Hematopoietic multipotent progenitor cell treated with erythropoietin and hydrocortisone succinate and interleukin-3 and kit ligand, for 6 days (in vitro differentiated cells): Measurements from ENCODE around the gene NLRP14.

Experiments
- DNase-seq: peaks from one replicate; pipeline ENCODE4 v3.0.0-alpha.2; 2015

NLRP14 gene, protein sequence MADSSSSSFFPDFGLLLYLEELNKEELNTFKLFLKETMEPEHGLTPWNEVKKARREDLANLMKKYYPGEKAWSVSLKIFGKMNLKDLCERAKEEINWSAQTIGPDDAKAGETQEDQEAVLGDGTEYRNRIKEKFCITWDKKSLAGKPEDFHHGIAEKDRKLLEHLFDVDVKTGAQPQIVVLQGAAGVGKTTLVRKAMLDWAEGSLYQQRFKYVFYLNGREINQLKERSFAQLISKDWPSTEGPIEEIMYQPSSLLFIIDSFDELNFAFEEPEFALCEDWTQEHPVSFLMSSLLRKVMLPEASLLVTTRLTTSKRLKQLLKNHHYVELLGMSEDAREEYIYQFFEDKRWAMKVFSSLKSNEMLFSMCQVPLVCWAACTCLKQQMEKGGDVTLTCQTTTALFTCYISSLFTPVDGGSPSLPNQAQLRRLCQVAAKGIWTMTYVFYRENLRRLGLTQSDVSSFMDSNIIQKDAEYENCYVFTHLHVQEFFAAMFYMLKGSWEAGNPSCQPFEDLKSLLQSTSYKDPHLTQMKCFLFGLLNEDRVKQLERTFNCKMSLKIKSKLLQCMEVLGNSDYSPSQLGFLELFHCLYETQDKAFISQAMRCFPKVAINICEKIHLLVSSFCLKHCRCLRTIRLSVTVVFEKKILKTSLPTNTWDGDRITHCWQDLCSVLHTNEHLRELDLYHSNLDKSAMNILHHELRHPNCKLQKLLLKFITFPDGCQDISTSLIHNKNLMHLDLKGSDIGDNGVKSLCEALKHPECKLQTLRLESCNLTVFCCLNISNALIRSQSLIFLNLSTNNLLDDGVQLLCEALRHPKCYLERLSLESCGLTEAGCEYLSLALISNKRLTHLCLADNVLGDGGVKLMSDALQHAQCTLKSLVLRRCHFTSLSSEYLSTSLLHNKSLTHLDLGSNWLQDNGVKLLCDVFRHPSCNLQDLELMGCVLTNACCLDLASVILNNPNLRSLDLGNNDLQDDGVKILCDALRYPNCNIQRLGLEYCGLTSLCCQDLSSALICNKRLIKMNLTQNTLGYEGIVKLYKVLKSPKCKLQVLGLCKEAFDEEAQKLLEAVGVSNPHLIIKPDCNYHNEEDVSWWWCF

DNA sequence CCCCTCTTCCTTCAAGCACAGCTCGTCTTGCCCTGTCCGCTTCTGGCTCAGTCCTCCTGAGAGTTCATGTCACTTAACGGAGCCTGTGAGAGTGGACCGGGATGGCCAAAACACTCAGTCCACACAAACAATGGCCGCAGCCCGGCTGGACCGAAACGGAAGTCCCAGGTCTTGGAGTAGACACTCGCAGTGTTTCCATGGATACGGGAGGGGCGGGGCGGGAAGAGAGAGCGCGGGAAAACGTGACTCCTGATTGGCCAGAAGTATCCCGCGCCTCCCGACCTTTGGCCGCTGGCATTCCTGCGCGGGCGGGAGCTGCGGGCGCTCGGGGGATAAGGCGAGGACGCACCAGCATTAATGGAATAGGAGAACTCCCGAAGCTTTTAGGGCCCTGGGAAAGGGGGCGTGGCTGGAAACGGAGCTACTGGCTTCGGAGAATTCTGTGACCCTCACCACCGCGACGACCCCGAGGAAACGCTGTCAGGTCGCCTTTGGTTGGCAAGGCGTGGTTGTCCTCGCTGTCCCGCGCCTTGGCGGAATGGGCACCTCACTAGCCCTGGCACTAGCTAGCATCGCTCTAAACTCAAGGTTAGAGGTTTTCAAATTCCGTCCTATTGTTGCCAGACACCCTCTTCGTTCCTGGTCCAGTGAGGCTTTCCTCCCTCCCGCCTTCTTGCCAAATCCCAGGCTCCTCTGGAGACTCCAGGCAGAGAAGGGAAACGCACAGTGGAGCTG, at the start of gene NLRP14, which contains the start of gene ZNF214:
Gene NLRP14, plus strand, starts transcription at position 297 of the 735 bp plus-strand sequence. CDS start 18,108 bp downstream, outside the sequence.
Gene ZNF214, minus strand, starts transcription at position 164 of the 735 bp plus-strand sequence. CDS start 17,511 bp downstream, outside the sequence.
- peak; percentile 83 for DNase-seq

DNA sequence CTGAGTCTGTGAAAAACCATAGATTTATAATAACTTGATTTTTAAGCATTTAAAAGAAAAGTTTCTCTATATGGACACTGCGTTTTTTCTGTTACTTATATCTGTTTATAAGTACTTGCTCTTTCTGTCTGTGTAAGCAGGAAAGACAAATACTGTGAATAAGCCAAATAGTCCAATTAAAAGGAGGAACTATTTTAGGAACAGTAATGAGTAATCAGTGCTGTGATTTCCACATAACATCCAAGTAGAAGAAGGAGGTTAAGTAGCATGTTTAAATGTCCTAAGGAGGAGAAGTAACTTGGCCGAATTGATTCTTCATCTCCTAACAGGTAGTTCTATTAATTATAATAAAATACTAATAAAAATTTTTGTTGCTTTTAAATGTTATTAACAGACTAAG, 40.9 kb upstream of the NLRP14 start:
- no peak for DNase-seq

DNA sequence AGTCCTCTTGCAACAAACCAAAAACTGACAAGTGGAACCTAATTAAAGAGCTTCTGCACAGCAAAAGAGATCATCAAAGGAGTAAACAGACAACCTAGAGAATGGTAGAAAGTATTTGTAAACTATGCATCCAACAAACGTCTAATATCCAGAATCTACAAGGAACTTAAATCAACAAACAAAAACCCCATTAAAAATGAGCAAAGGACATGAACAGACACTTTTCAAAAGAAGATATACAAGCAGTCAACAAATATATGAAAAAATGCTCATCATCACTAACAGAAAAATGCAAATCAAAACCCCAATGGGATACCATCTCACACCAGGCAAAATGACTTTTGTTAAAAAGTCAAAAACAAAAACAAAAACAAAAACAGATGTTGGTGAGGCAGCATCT, 33.8 kb upstream of the NLRP14 start:
- DNase-seq = no peak

DNA sequence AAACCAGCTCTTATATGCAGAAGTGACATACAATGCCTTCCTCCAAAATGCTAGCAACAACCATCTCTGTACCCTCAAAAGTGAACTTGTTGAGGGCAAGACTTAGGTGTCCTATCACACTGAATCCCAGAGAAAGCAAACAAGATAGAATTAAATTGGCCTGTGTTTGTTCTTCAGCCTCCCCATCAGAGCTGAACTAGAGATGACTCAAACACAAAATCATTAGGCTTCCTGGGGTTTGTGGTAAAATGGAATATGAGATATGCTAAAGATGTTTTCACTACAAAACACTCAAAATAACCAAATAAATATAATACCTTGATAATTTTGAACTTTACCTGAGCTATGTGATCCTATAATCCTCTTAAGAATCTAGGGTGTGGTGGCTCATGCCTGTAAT, 31.8 kb upstream of the NLRP14 start:
- no peak for DNase-seq

DNA sequence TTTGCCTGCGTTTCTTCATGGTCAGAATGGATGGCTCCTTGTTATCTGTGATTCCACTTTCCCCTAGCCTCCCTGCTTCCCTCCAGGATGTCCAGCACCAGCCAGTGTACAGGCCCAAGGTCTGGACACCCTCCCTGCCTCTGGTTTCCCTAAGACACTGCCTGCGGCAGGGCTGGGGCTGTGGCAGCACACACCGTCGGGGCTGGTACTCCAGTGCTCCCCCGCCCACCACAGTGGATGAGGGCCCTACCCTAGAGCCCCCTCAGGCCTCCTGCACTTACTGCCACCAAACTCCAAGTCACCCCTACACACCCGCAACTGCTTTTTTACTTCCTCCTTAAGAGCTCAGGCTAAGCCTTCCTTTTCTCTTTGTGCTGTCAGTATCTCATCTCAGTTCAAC, 29.1 kb upstream of the NLRP14 start:
- DNase-seq = no peak

DNA sequence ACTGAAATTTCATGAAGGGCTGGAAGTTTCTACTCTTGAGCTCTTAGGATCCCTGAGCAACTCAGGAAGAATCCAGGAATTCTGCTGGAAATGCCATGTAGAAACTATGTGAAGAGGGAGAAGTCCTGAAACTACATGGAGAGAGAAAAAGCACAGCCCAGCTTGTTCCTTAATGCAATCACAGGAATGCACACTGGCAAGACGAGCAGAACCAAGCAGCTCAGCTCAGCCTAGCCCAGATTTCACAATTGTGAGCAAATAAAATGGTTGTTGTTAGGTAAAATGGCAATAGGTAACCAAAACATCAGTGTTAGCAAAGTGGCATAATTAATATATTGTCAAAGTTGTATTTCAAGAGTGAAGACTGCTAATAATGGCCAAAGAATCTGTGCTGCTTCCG, 28.3 kb upstream of the NLRP14 start:
- DNase-seq = no peak

DNA sequence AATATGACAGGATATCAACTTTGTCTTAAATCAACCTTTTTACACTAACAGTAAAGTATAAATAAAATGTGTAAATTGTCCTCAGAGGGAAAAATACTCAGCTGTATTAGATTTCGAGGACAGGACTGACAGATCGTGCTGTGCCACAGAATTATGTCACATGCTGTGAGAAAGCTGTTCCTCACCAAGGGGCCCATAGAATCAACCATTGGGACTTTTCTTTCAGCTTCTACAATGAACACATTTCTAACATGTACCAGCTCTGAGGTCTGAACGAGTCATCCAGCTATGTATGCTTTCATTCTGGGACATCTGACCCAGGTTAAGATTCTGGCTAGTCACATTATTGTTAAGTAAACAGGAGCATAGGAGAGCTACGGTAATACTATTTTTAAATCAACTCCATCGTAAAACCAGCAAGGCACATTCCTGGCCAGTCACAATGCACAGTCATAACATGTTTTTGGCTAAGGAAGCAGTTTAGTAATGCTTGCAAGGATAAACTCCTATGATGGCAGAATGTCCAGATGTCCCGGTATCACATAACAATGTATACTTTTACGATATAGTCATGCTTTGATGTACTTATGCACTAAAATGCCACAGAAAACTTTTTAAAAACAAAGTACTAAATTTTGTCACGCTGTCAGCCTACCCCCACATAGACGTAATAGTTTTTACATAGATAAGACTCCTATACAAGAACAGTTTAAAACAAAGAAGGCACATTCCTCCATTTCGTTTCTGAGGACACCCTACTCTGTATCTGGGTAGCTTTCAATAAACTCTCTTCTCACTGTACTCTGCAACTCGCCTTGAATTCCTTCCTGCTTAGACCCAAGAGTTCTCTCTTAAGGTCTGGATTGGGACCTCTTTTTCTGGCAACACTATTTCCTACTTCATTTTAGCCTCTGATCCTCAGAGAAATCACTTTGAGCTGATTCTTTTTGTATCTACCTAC, 27.5 kb upstream of the NLRP14 start:
- no peak for DNase-seq

DNA sequence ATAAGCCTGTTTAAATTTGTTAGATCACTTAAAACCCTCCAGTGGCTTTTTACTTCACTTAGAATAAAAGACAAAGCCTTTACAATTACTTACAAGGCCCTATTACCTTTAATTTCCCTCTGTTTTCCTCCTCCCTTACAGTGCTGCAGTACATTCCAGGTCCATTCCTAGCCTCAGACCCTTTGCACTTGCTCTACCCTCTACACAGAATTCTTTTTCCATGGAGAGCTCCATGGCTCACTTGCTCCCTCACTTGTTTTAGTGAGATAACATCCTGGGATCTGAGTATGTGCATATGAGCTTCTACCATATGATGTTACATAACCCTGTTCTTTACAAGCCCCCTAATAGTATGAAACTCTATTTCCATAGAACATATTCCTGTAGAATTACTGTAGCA, 24.6 kb upstream of the NLRP14 start:
- DNase-seq = no peak

DNA sequence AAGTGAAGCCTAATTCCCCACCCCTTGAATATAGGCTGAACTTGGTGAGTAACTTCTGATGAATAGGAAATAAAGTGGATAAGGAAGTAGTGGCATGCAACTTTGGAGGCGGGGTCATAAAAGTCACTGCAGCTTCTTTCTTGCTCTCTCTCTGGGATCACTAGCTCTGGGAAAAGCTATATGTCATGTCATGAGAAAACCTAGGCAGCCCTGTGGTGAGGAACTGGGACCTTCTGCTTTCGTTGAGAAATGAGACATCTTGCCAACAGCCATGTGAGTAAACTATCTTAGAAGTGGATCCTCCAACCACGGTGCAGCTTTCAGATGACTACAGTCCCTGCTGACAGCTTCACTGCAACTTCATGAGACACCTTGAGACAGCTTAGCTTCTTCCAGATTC, 15.8 kb upstream of the NLRP14 start:
- DNase-seq = peak; percentile 7

DNA sequence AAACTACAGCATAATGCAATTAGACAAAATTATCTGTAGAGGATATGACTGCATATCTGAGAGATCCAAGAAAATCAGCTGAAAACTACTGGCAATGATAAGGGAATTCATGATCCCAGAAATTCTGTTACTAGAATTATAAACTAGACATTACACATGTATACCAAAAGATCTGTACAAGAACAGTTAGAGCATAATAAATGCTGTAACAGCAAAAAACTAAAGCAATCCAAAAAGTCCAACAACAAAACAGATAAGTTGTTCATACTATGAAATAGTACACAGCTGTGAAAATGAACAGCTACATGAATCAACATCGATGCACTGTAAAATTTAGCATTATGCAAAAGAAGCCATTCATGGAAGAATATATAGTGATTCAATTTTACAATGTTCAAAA, 6.2 kb upstream of the NLRP14 start:
- DNase-seq = no peak

DNA sequence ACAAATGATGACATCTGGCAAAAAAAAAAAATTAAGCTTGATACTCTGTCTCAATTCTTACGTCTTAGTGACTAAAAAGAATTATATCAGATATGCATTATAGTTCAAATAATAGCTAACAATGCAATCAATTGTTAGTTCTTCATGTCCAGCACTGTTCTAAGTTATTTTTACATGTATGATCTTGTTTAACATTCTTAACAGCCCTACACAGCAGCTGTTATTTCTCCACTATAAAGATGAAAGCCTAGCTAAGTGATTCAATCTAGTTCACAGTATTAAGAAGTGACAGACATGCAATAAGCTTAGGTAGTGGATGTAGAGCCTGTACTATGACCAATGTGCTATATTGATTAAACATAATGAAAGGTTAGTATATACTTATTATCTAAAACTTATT, 4.3 kb upstream of the NLRP14 start:
- no peak for DNase-seq

DNA sequence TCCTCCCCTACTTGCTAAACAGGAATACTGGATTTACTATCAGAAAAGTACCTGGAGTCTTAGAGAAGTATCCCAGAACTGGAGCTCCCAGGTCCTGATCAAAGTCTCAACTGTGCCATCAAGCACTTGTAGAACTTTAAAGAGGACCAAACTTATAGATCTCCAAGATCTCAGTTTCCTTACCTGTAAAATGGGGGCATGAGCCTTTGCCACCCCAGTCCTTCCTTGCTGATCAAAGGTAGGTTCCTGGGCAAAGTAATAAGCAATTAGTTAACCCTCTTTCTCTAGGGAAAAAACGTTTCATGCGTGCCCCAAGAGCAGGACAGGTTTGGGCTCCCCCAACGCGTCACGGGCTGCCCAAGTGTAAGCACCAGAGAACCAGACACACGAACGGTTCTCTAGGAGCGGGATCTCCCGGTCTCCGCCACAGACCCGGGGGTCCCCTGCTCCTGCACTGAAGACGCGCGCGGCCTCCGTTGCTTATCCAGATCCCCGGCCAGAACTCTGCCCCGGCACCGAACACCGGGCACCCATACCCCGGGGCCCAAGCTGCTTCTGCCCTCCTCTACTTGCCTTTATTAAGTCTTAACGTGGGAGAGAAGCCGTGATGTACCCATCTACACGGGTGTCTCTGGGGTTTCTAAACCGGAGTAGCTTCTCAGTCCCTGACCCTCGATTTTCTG, 638 bp upstream of the NLRP14 start:
- DNase-seq = peak; percentile 22

DNA sequence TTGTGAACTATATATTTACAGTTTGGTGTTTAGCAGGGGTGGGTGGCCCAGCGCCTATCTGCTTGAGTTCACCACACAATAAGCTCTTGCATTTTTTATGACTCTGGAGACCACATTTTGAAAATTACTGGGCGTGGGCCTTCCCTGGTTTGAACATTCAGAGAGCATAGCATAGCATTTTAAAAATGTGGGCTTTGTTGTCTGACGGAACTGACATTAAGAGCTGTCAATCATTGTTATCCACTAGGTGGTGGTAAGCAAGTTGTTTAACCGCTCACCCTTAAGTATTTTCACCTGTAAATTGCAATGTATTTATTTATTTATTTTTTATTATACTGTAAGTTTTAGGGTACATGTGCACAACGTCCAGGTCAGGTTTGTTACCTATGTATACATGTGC, 1.0 kb downstream of the NLRP14 start:
- no peak for DNase-seq

DNA sequence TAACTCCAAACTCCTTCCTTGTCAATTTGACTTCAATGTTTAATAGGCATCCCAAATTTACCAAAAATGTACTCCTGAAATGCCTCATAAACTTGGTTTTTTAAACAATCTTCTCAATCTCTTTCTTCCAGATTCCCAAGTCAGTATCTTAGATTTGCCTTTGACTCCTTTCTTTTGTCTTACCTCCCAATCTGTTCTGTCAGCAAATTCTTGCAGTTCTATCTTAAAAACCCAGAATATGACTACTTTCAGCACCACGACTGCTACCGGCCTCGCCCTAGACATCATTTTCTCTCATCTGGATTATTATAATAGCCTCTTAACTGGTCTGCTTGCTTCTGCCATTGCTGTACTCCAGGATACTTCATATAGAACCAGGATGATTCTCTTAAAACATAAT, 7.9 kb downstream of the NLRP14 start:
- DNase-seq = no peak

DNA sequence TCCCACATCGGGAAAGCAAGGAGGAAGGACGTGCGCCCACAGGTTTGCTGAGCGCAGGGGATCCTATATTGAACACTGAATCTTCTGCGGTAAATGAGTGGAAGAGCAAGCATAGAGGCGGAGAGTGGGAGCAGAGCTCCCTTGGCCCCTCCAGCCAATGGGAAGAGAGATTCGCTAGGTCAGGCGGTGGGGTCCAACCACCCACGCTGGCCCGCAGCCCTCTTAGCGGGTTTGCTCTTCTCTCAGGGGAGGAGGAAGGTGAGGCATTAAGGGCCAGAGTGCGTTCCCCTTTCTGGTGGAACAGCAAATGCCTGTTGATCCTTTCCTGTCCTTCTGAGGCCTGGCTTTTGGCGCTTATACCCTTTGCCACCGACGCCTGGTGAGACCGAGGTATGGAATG, 10.6 kb downstream of the NLRP14 start:
- DNase-seq = no peak

DNA sequence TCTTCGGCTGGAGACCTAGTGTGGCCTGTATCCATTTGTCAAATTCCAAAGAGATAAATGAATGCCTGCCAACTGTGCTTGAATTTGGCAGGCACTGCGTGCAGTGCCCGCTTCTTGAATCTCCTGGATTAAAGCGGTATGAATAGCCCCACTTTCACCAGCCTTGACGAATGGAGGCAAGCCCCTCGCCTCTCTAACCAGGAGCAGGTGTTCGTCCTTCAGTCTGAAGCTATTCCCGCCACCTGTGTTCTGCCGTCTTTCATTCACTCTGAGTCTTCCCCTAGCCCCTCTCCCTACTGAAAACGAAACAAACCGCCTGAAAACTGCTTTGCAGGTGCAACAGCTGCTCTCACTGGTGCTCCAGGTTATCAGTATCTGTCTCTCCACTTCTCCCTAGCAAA, 11.2 kb downstream of the NLRP14 start:
- DNase-seq = no peak

DNA sequence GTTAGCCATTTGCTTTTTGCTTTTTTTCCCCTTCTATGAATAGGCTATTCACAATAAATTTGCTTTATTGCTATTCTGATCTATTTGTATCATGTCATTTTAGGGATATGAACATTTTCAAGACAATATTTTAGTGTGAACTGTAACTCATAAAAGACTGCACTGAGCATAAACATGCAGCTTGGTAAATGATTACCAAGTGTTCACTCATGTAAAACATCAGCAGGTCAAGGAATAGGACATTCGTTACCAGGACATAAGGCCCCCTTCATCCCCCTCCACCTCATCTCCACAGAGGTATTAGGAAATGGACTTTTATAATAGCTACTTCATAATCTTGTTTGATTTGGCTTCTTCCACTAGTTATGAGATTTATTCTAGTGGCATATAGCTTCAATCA, 12.4 kb downstream of the NLRP14 start:
- no peak for DNase-seq

DNA sequence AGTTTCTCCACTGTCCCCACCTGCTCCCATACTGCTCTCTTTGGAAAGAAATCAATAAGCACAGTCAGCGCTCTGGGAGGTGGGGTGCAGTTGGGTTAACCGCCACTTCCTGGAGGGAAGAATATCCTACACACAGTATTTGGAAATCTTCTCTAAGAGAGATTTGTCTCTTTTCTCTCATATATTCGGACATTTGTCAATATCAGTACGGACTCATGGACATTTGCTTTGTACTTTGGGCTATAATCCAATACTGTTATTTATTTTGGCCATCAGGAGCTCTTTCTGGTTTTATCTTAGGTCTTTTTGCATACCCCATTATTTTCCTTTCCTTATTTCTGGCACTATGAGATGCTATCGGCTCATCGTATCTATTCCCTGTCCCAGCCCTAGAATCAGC, 13.7 kb downstream of the NLRP14 start:
- no peak for DNase-seq

DNA sequence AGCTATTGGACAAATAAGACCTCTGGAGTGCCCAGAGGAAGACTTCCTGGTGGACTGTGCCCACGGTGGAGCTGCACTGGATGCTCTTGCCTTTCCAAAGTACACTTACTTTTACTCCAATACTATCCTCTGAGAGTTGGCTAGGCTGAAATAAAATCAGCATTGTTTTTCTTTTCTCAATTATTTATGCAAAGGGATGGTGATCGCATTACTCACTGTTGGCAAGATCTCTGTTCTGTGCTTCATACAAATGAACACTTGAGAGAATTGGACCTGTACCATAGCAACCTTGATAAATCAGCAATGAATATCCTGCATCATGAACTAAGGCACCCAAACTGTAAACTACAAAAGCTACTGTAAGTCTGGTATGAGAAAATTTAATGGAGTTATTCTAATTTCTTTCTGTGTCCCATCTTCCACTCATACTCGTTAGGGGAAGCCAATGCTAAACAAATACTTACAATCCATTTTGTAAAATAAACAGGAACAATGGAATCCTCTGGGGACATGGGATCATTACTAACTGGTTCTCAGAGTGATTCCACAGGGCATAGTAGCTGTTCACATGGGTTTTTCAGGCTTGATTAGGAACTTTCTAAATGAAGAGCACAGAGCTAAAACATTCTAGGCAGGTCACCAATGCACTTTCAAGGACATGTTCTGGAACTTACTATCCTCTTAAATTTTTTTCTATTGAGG, 26.3 kb downstream of the NLRP14 start:
- no peak for DNase-seq

DNA sequence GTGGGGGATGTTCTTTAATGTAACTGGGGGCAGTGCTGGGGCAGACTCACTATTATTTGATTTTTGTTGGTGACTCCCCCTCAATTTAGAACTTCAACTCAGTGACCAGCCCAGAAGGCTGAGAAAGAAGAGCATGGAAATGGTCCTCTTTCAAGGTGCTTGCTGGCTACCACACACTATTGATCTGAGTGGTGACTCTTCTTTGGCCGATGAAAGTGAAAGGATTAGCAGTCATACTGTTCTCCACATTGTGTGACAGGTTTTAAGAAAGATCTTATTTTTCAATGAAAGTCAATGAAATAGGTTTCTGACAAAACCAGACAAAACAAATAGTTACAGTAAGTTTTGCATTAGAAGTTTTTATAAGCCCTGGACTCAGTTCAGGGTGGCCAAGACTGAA, 29.9 kb downstream of the NLRP14 start:
- DNase-seq = no peak
